Fibroblast of skin of abdomen (primary cell): ENCODE data around the gene RASA3.

Experiments
- DNase-seq: peaks from one replicate; pipeline ENCODE4 v3.0.0-alpha.2; 2013

The RASA3 gene

GRCh38 chr13:113964251-113964995 is 168.0 kb downstream of the RASA3 start:
- no peak for DNase-seq

- no peak for DNase-seq
Observed at GRCh38 chr13:113963376-113963775, 169.0 kb downstream of the RASA3 start.

- DNase-seq, result no peak
Observed at GRCh38 chr13:113962975-113963374, 169.4 kb downstream of the RASA3 start.

GRCh38 chr13:113962386-113962785 is 170.0 kb downstream of the RASA3 start:
- no peak for DNase-seq

GRCh38 chr13:113960276-113960948 is 172.0 kb downstream of the RASA3 start:
- DNase-seq, result no peak

GRCh38 chr13:113959198-113959597 is 173.2 kb downstream of the RASA3 start:
- no peak for DNase-seq

GRCh38 chr13:113958373-113958772 is 174.1 kb downstream of the RASA3 start:
- no peak for DNase-seq

GRCh38 chr13:113956571-113956970 is 175.9 kb downstream of the RASA3 start:
- no peak for DNase-seq

- DNase-seq, result no peak
Observed at GRCh38 chr13:113955691-113956090, 176.7 kb downstream of the RASA3 start.

GRCh38 chr13:113955235-113955634 is 177.2 kb downstream of the RASA3 start:
- no peak for DNase-seq

- no peak for DNase-seq
Observed at GRCh38 chr13:113954046-113954835, 178.2 kb downstream of the RASA3 start.

GRCh38 chr13:113953561-113953960 is 178.9 kb downstream of the RASA3 start:
- DNase-seq, result no peak

- no peak for DNase-seq
Observed at GRCh38 chr13:113952983-113953520, 179.4 kb downstream of the RASA3 start.

- DNase-seq, result no peak
Observed at GRCh38 chr13:113952151-113952982, 180.1 kb downstream of the RASA3 start.

- DNase-seq, result peak; percentile 67
Observed at GRCh38 chr13:113951246-113951999, 181.0 kb downstream of the RASA3 start.

GRCh38 chr13:113950451-113951245 is 181.8 kb downstream of the RASA3 start:
- no peak for DNase-seq

- no peak for DNase-seq
Observed at GRCh38 chr13:113949546-113949945, 182.9 kb downstream of the RASA3 start.

- DNase-seq, result no peak
Observed at GRCh38 chr13:113948034-113948742, 184.2 kb downstream of the RASA3 start.

- DNase-seq, result peak; percentile 64
Observed at GRCh38 chr13:113947311-113948033, 185.0 kb downstream of the RASA3 start.
